ENCODE data around the gene TRAPPC10.

TRAPPC10 gene

GRCh38 chr21:44027607-44028286, 15.6 kb downstream of the TRAPPC10 start:
- no peak overlapping the region for H3K4me3 ChIP-seq (replicated peaks; ENCODE audit: low read depth, low read length)
- TF ChIP-seq CTCF (IDR thresholded peaks at IDR 0.05; ENCODE audit: insufficient read depth, low read length, poor library complexity, severe bottlenecking): no peak

GRCh38 chr21:44028287-44028659, 16.2 kb downstream of the TRAPPC10 start:
- TF ChIP-seq CTCF (IDR thresholded peaks at IDR 0.05; ENCODE audit: insufficient read depth, low read length, poor library complexity, severe bottlenecking): no peak
- H3K4me3 ChIP-seq (replicated peaks; ENCODE audit: low read depth, low read length): no peak overlapping the region
- no peaks in the 10 kb centered on the region for H3K27me3 ChIP-seq (replicated peaks; ENCODE audit: control insufficient read depth, insufficient read depth, low read length)
- no peak for DNase-seq (ENCODE audit: extremely low read depth, insufficient read length)
- peaks cover 6% of the 10 kb centered on the region for H3K36me3 ChIP-seq (ENCODE audit: control insufficient read depth, insufficient read depth, low read length)

More at GRCh38 chr21:44027607-44028286, 15.6 kb downstream of the TRAPPC10 start:
- H3K36me3 ChIP-seq (ENCODE audit: control insufficient read depth, insufficient read depth, low read length): peaks cover 6% of the 10 kb centered on the region
- H3K27me3 ChIP-seq (replicated peaks; ENCODE audit: control insufficient read depth, insufficient read depth, low read length): no peaks in the 10 kb centered on the region
- DNase-seq (ENCODE audit: extremely low read depth, insufficient read length): no peak

- TF ChIP-seq CTCF (IDR thresholded peaks at IDR 0.05; ENCODE audit: insufficient read depth, low read length, poor library complexity, severe bottlenecking): no peak
- no peak for DNase-seq (ENCODE audit: extremely low read depth, insufficient read length)
- no peaks in the 10 kb centered on the region for H3K27me3 ChIP-seq (replicated peaks; ENCODE audit: control insufficient read depth, insufficient read depth, low read length)
- H3K36me3 ChIP-seq (ENCODE audit: control insufficient read depth, insufficient read depth, low read length): peaks cover 11% of the 10 kb centered on the region
- no peak overlapping the region for H3K4me3 ChIP-seq (replicated peaks; ENCODE audit: low read depth, low read length)
Observed at GRCh38 chr21:44029460-44030087, 17.5 kb downstream of the TRAPPC10 start.

- peaks cover 24% of the 10 kb centered on the region for H3K36me3 ChIP-seq (ENCODE audit: control insufficient read depth, insufficient read depth, low read length)
- H3K4me3 ChIP-seq (replicated peaks; ENCODE audit: low read depth, low read length): no peak overlapping the region
- no peak for DNase-seq (ENCODE audit: extremely low read depth, insufficient read length)
- no peak for TF ChIP-seq CTCF (IDR thresholded peaks at IDR 0.05; ENCODE audit: insufficient read depth, low read length, poor library complexity, severe bottlenecking)
- no peaks in the 10 kb centered on the region for H3K27me3 ChIP-seq (replicated peaks; ENCODE audit: control insufficient read depth, insufficient read depth, low read length)
Observed at GRCh38 chr21:44035244-44035643, 23.1 kb downstream of the TRAPPC10 start.

GRCh38 chr21:44038063-44038462, 26.0 kb downstream of the TRAPPC10 start:
- H3K27me3 ChIP-seq (replicated peaks; ENCODE audit: control insufficient read depth, insufficient read depth, low read length): no peaks in the 10 kb centered on the region
- peaks cover 21% of the 10 kb centered on the region for H3K36me3 ChIP-seq (ENCODE audit: control insufficient read depth, insufficient read depth, low read length)
- TF ChIP-seq CTCF (IDR thresholded peaks at IDR 0.05; ENCODE audit: insufficient read depth, low read length, poor library complexity, severe bottlenecking): no peak
- no peak for DNase-seq (ENCODE audit: extremely low read depth, insufficient read length)
- H3K4me3 ChIP-seq (replicated peaks; ENCODE audit: low read depth, low read length): no peak overlapping the region
